Colon (tissue), 2 donors: ENCODE results near the gene RNF40.

Source experiments
- FAIRE-seq: peaks from 2 replicates; lab custom pipeline; 2012; peaks lifted over from hg19 to GRCh38; lab: Jason Lieb, UNC
- donor health status: control.
- donor health status: control.

RNF40 gene

DNA sequence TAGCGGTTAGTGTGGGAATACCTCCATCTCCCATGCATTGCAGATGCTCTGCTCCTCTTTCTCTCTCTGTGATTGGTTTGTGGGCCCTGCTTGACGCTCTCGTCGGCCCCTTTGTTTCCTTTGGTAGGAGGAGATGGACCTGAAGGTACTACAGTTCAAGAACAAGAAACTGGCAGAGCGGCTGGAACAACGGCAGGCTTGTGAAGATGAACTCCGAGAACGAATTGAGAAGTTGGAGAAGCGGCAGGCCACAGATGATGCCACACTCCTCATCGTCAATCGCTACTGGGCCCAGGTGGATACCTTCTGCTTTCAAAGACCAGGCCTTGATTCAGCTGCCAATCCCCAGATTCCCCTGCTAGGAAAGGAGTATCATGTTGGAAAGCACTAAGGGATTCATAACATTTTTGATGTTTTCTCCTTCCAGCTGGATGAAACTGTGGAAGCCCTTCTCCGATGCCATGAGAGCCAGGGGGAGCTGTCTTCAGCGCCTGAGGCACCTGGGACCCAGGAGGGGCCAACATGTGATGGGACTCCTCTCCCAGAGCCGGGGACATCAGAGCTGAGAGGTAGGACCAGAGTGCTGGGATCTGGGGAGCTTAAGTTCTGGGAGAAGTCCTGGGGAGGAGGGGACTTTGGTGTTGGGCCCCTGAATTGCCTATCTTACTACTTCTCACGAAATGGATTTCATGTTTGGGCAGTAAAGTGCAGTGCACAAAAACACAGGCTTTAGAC lies 1.0 kb downstream of the RNF40 start:
- no peak for FAIRE-seq

- no peak for FAIRE-seq
These were observed 2.0 kb downstream of the RNF40 start for GRCh38 chr16:30764086-30764485.

GRCh38 chr16:30764816-30765465 lies 2.8 kb downstream of the RNF40 start:
- FAIRE-seq: no peak

DNA sequence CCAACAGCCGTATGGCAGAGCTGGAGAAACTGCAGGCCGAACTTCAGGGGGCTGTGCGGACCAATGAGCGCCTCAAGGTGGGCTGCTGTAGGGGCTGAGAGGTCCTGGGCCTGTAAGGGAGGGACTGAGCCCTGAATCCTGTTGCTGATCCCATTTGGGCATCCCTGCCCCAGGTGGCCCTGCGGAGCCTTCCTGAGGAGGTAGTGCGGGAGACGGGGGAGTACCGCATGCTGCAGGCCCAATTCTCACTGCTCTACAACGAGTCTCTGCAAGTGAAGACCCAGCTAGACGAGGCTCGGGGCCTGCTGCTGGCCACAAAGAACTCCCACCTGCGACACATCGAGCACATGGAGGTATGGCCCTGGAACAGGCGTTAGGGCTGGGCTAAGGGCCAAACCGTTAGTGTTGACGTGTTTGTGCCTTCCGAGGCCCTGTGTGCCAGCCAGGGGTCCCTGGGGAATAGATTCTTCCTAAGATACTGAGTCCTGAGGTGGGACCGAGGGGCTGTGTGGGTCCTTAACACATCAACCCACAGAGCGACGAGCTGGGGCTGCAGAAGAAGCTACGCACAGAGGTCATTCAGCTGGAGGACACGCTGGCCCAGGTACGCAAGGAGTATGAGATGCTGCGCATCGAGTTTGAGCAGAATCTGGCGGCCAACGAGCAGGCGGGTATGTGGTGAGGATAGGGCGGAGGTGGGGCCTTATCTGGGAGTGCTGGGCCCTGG lies 4.2 kb downstream of the RNF40 start:
- FAIRE-seq: no peak

GRCh38 chr16:30766933-30767284 lies 4.8 kb downstream of the RNF40 start:
- FAIRE-seq: no peak

DNA sequence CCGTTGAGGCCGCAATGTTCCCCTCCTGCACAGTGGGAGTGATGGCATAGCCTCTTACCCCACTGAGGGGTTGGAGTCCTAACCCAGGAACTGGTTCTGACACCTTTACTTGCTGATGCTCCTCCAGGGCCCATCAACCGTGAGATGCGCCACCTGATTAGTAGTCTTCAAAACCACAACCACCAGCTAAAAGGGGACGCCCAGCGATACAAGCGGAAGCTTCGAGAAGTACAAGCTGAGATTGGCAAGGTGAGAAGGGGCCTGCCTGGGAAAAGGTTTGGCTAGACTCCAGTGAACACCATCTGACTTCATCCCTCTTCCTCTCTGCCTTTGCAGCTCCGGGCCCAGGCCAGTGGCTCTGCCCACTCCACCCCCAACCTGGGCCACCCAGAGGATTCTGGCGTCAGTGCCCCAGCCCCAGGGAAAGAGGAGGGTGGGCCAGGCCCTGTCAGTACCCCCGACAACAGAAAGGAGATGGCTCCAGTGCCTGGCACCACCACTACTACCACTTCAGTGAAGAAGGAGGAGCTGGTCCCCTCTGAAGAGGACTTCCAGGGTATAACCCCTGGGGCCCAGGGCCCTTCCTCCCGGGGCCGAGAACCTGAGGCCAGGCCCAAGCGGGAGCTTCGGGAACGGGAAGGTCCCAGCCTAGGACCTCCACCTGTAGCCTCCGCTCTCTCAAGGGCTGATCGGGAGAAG lies 5.8 kb downstream of the RNF40 start:
- FAIRE-seq: no peak

- no peak for FAIRE-seq
These were observed 6.6 kb downstream of the RNF40 start for GRCh38 chr16:30768583-30769181.

GRCh38 chr16:30769379-30770089 lies 7.4 kb downstream of the RNF40 start:
- no peak for FAIRE-seq

- FAIRE-seq: no peak
These were observed 9.6 kb downstream of the RNF40 start for GRCh38 chr16:30771726-30772125.

GRCh38 chr16:30773826-30774225 lies 11.7 kb downstream of the RNF40 start:
- FAIRE-seq: no peak

DNA sequence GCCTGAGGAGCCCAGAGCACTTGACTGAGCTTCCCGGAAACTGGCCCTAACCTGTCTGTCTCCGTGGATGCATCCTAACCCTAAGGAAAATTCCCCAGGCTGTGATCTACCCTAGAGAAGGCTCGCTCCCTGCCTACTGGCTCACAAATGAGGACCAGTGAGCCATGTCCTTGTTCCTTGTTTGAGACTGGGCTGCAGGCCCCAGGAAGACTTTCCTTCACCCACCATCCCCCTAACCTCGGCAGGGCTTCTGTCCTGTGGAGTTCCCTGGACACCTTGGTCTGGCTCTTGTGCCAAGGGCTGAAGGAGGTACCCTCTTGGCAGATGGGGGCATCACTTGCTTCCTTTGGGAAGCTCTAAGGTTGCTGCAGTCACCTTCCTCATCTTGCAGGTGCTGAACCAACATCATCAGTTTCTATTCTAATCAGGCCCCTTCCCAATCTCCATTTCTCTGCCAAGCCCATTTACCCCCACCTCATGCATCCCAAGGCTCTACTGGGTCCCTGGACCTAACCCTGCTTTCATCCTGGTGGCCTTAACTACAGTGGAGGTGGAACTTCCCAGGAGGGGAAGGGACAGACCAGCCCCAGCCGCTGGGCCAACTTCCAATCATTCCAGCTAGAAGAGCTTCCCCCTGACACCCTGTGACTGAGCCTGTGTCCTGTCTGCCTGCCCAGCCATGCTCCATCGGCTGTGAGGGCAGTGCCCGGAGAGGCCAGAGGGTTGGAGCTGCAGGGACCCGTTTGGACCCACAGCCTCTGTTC lies 12.4 kb downstream of the RNF40 start:
- no peak for FAIRE-seq

DNA sequence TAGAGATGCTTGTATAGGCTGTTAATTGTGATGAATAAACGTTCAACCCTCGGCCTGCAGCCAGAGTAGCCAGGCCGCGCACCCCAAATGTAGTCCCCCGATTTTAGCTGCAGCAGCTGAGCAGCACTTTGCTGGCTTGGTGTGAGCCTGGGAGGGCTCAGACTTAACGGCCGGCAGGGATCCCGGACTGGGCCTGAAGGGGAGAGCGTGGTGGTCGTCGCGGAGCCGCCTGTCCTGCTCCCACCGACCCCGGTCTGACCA lies 12.9 kb downstream of the RNF40 start:
- FAIRE-seq: no peak

GRCh38 chr16:30775392-30776188 lies 13.5 kb downstream of the RNF40 start:
- FAIRE-seq: no peak

GRCh38 chr16:30777591-30778297 lies 15.6 kb downstream of the RNF40 start:
- FAIRE-seq: no peak

- FAIRE-seq: no peak
These were observed 16.6 kb downstream of the RNF40 start for GRCh38 chr16:30778549-30779244.

DNA sequence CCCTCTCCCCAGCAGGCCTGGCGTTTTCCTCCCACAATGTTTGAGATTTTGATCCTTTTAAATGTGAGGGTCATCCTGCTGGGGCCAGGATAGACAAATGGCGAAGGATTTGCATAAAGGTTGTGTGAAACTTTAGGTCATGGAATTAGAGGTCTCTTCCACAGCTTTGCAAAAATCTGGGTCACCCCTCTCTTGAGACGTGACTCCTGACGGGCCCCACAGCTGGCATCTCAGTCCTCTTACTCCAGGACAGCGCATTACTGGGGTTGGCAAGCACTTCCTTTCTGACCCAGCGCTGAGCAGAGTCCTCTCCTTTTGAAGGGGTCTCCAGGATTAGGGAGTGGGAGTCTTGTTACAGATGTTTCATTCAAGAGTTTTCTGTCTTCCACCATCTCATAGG lies 17.5 kb downstream of the RNF40 start:
- no peak for FAIRE-seq

GRCh38 chr16:30780021-30780420 lies 17.9 kb downstream of the RNF40 start:
- FAIRE-seq: no peak

DNA sequence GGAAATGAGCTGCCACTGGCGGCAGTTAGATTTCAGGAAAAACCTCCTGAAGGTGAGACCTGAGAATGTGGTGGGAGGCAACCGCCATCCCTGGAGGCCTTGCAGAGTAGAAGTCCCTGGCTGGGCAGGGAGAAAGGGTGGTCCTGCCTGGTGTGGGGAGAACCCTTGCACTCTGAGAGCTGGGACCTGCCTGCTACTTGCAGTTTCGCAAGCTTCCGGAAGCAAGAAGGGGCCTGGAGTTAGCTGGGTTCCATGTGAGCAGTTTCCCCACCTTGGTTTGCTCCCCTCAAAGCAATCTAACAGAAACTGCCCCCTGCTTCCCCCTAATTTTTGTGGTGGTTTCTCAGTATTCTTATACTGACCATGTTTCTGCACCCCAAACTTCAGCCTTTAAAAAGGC lies 18.4 kb downstream of the RNF40 start:
- no peak for FAIRE-seq
